Measurements from ENCODE around the gene CCR5.
"Not testable (repeated sequence)": the region's sequence is repeated elsewhere in the genome, so short reads cannot be mapped to it uniquely, and the experiment has no call there.

CCR5 gene

DNA sequence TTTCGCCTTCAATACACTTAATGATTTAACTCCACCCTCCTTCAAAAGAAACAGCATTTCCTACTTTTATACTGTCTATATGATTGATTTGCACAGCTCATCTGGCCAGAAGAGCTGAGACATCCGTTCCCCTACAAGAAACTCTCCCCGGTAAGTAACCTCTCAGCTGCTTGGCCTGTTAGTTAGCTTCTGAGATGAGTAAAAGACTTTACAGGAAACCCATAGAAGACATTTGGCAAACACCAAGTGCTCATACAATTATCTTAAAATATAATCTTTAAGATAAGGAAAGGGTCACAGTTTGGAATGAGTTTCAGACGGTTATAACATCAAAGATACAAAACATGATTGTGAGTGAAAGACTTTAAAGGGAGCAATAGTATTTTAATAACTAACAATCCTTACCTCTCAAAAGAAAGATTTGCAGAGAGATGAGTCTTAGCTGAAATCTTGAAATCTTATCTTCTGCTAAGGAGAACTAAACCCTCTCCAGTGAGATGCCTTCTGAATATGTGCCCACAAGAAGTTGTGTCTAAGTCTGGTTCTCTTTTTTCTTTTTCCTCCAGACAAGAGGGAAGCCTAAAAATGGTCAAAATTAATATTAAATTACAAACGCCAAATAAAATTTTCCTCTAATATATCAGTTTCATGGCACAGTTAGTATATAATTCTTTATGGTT is at the start of gene CCR5:
TSS of gene CCR5 (plus strand) at position 108 of the 680 bp plus-strand sequence. CDS start 1,957 bp downstream, outside the sequence.
- FAIRE-seq (no peak), DNase-seq (ENCODE audit: low spot score) (no peak)

DNA sequence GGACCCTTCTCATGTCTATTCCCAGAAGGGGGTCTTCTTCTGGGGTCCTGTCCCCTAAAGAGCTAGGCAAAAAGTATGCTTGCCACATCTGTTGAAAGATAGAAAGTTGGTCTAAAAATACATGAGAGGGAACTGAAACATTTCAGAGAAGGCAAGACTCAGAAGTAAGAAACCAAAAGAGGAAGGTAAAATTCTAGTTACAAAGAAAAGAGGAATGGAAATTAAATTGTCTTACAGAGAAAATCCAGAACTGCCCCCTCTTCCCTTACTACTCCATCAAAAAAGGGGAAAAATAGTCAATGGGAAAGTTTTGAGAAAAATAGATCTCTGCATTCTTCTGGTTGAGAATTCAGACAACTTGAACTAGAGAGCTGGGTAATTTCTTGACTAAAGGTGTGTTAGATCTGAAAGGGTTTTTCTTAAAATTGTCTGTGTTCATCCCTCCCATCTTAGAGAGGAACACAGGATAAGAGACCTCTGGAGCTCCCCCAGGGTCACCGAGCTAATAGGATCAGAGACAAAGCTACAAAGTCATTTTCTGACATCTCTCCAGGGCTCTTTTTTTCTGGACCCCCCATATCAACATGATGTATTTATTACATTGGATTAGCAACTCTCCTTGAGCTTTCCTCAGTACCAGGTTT is 49.2 kb upstream of the CCR5 start:
- FAIRE-seq (no peak), DNase-seq (ENCODE audit: low spot score) (no peak)

DNA sequence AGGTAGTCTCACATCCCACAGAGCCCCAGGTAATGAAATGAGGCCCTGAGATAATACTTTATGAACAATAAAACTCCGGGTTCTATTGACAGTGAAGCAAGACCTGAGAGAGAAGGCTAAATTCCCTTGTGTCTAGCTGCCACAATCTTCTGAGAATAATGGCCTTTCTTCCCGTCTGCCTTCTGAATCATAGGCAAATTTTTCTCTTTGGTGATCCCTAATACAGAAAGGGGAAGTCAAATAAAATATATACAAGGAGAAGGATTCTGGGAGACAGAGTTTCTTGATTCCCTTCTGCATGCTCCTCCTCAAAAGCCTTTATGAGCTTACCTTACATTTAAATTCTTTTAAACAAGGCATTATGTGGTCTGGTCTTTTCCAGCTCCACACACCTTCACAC is 46.7 kb upstream of the CCR5 start:
- DNase-seq (ENCODE audit: low spot score): no peak
- no peak for FAIRE-seq

DNA sequence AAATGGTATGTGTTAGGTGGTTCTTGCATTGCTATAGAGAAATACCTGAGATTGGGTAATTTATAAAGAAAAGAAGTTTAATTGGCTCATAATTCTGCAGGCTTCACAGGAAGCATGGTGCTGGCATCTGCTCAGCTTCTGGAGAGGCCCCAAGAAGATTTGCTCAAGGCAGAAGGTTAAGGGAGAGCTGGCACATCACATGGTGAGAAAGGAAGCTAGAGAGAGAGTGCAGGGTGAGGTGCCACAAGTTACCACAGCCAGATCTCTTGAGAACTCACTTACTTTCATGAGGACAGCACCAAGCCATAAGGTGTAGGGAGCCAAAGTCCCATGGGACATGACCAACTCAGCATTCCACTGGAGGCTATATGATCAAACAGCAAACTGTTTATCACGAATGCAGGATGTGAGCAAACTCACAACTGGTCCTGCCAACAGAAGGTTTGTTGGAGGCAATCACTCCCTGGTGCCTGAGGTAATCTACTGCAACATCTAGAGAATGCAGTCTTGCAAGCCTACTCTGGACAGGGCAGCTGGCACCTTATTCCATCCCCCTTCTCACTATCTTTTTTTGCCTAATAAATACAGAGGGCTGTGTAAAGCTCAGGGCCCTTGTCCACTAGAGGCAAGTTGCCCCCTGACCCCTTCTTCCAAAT is 45.0 kb upstream of the CCR5 start:
- DNase-seq (ENCODE audit: low spot score): no peak
- FAIRE-seq: no peak

DNA sequence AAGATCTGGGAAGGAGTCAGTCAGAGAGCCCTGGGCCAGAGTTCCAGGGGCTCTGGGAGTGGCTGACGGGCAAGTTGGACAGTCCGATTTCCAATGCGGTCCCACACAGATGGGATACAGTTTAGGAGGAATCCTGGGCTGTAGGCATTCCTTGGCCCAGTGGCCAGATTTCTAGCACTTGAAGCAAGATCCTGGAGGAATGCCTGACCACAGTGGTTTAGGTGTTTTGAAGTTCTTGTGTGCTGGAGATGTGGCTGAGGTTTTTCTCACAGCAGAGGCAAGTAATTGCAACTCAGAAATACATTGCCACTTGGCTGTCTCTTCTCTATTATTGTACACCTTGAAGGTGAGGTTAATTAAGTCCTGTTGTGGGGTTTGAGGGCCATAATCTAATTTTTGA is 40.1 kb upstream of the CCR5 start:
- not testable (repeated sequence) for DNase-seq (ENCODE audit: low spot score)

DNA sequence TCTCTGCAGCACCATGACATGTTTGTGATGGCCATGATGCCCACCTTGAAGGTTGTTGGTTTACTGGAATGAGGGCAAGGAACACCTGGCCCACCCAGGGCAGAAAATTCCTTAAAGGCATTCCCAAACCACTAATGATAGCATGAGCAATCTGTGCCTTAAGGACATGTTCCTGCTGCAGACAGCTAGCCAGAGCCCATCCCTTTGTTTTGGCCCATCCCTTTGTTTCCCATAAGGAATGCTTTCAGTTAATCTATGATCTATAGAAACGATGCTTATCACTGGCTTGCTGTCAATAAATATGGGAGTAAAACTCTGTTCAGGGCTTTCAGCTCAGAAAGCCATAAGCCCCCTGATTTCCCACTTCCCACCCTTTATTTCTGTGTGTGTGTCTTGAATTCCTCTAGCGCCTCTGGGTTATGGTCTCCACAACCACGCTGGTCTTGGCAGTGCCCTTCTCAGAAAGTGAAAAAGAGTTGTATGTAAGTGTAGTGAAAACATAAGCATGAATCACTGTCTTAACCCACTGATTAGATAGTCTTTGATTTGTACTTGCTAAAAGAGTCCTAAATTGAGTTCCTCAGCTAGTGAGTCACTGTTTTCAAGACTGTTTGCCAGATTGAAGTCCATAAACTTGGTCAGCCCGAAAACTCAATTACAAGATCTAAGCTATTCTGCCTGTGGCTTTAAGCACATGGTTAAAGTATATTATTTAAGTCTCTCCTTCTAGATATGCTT is 35.8 kb upstream of the CCR5 start:
- no peak for DNase-seq (ENCODE audit: low spot score)
- no peak for FAIRE-seq

More for the DNA sequence above, 40.1 kb upstream of the CCR5 start:
- not testable (repeated sequence) for FAIRE-seq

DNA sequence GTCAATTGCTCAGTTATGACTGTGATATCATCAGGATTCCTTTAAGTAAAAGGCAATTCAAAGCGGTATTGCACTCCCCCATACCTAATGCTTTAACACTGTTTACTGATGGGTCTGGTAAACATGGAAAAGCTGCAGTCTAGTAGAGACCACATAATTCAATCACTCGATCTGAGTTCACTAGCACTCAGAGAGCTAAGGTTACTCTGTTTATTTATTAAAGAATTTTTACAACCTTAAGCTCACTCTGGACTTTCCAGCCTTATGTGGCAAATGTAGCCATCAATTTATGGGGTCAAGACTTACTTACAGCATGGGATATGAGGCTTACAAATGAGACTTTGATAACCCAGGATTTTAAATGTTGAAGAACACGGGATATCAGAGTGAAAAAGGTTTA is 35.2 kb upstream of the CCR5 start:
- DNase-seq (ENCODE audit: low spot score) (no peak), FAIRE-seq (no peak)

DNA sequence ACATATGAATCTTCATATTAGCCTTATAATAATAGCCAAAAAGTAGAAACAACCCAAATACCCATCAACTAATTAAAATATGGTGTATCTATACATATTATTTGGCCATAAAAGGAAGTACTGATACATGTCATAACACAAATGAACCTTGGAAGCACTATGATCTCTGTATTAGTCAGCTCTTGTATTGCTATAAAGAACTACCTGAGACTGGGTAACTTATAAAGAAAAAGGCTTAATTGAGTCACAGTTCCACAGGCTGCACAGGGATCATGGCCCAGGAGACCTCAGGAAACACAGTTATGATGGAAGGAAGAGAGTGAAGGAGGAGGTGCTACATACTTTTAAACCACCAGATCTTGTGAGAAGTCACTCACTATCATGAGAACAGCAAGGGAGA is 32.8 kb upstream of the CCR5 start:
- FAIRE-seq (no peak), DNase-seq (ENCODE audit: low spot score) (no peak)

DNA sequence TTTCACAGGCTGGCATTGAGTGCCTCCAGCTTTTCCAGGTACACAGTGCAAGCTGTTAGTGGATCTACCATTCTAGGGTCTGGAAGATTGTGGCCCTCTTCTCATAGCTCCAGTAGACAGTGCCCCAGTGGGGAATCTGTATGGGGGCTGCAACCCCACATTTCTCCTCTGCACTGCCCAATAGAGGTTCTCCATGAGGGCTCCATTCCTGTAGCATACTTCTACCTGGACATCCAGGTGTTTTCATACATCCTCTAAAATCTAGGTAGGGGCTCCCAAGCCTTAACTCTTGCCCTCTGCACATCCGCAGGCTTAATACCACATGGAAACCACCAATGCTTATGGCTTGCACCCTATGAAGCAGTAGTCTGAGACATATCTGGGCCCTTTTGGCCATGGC is 31.9 kb upstream of the CCR5 start:
- FAIRE-seq: no peak

DNA sequence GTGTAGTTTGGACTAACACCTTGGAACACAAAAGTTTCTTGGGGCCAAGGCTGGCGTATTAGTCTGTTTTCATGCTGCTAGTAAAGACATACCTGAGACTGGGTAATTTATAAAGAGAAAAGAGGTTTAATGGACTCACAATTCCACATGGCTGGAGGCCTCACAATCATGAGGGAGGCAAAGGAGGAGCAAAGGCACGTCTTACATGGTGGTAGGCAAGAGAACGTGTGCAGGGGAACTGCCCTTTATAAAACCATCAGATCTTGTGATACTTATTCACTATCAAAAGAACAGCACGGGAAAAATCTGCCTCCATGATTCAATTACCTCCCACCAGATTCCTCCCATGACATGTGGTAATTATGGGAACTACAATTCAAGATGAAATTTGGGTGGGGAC is 26.3 kb upstream of the CCR5 start:
- DNase-seq (ENCODE audit: low spot score) (no peak), FAIRE-seq (no peak)

More for the DNA sequence above, 31.9 kb upstream of the CCR5 start:
- no peak for DNase-seq (ENCODE audit: low spot score)

DNA sequence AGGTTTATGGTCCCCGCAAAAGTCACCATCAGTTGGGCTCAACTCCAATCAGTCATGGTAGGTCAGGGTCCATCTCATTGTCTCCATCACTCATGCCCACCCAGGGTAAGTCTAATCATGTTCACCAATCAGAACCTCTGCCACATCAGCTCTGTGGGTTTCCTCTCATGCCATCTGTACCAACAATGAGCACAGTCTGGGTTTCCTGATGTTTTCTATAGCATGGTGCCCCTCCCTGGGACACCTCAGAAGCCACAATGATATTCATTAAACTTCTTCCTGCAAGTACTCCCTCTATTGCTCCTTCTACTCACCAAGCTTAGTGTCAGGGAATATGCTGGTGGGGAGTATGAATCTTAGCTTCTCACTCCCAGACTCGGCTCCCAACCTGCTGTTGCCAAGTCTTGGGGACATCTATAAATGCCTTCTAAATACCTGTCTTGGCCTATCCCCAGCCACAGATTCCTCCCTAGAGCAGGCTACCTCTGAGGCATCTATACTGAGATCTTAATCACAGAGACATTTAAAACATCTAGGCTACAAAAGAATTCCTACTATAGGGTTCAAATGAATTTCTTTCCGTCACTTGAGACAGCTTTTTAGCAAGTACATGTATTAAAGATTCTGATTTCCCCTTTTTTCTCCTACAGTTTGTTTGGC is 21.8 kb upstream of the CCR5 start:
- DNase-seq (ENCODE audit: low spot score) (no peak), FAIRE-seq (no peak)

DNA sequence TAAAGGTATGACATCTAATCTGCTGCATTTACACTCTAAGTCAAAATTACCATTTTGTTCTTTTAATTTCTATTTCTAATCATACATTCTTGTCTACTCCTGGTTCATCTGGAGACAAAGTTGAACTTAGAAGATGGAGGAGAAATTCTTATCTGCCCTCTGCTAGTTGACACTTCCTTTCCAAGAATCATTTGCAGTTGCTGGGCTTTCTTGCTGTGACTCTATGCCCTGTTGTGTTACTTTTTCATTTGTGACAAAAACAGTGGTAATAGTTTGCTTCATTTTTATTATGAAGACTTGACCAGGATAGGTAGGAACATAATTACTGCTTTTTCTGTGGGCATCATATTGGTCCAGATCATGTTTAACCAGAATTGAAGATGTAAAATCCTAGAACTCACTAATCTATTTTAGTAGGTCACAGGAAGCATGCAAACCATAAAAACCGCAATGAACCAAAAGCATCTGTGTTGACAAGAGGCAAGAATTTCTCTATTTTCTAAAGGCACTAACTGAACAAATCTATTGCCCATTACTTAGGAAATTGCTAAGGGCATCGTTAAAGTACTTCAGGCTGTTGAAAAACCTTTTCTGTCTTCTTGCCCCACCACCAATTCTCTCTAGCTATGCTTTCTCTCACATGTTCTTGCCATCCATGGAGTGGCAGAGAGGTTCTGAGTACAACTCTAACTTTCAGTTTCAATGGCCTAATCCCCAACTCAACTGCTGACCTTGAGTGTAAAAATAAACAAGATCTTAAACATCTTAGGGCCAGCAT is 21.1 kb upstream of the CCR5 start:
- no peak for FAIRE-seq
- DNase-seq (ENCODE audit: low spot score): no peak

DNA sequence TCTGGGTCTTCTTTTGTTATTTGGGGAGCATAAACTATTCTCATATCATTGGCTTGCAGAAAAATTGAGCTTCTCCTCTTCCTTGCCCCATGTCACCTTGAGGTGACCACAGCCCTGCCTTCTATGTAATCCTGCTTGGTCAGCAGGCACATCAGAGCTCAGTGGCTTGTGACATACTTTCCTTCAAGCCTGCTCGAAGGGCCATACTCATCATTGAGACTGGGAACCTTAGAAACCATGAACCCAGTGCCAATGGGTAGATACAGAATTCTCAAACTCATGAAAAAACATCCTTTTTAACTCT is 20.5 kb upstream of the CCR5 start:
- DNase-seq (ENCODE audit: low spot score): no peak
- FAIRE-seq: no peak

DNA sequence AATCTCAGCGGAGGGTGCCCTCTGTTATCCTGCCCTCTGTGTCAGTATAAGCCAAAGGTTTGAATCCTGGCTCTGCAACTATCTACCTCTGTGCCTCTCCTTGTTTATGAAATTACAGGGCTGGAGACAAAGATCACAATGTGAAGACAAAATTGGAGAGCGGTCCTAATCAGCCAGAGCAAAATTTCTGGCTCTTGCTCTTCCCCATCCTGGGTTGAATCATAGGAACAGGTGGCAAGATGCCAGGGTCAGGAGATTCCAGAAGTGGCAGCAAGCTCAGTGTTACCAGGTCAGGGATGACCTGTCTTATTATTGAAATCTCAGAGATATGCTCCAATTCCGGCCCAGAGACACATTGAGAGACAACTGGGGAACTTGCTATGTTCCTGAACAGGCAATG is 19.1 kb upstream of the CCR5 start:
- FAIRE-seq (no peak), DNase-seq (ENCODE audit: low spot score) (peak; percentile 43)

DNA sequence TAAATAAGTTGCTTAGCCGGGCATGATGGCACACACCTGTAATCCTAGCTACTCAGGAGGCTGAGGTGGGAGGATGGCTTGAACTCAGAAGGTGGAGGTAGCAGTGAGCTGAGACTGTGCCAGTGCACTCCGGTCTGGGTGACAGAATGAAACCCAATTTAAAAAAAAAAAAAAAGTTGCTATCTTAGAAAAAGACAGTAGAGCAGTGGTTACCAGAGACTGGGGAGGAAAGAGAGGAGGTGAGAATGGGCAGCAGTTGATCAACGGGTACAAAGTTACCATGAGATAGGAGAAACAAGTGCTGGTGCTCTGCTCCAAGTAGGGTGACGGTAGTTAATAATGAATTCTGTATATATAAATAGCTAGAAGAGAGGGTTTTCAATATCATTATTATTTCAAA is 17.7 kb upstream of the CCR5 start:
- no peak for DNase-seq (ENCODE audit: low spot score)
- FAIRE-seq: no peak

DNA sequence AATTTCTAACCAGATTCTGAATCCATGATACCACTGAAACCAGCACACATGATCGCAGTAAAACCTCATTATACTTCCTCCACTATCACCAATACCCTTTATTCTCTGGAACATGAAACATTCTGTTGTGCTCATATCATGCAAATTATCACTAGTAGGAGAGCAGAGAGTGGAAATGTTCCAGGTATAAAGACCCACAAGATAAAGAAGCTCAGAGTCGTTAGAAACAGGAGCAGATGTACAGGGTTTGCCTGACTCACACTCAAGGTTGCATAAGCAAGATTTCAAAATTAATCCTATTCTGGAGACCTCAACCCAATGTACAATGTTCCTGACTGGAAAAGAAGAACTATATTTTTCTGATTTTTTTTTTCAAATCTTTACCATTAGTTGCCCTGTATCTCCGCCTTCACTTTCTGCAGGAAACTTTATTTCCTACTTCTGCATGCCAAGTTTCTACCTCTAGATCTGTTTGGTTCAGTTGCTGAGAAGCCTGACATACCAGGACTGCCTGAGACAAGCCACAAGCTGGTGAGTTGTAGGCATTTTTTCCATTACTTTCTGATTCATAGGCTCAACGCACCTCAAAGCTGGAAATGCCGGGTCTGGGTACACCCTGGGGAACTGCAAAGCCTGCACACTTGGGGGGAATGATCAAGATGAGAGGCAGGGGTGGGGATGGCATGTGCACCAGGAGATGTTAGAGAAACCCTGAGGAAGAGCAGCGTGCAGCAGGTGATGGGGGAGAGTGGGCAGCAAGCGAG is 16.9 kb upstream of the CCR5 start, which contains the start of gene CCR2:
TSS of gene CCR2 (plus strand) at position 465 of the 764 bp plus-strand sequence. CDS start 3,417 bp downstream, outside the sequence.
- DNase-seq (ENCODE audit: low spot score) (peak; percentile 18), FAIRE-seq (no peak)

DNA sequence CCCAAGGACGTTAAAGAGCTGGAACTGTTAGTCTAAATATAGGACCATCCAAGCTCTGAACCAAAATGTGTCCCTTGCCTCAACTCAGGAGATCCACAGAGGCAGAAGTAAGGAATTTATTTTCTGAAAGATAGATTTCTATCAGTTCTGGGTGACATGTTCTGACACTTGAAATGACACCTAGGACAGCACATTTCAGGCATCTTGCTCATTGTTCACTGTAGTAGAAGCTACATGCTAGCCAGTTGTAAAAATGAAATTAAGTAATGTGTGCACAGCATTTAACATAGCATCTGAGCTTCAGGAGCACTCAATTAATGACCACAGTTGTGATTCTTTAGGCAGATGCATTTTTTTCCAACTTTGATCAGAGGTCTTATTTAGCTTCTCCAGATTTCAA is 16.3 kb upstream of the CCR5 start:
- DNase-seq (ENCODE audit: low spot score): no peak
- no peak for FAIRE-seq

DNA sequence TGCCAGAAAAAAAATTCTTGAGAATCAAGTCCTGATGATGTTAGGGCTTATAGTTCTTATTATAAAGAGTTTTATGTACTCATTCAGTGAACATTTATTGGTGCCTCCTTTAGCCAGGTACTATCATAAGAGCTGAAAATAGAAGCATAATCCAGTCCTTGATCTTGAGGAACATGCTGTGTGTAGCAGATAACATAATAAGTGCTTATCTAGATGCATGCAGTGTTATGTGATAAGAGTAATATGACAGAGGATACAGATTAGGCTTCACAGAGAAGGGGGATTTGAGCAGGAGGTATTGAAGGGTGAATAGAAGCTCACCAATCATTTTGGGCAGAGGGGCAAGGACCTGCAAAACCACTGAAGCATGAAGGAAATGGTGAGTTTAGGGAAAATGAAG is 15.8 kb upstream of the CCR5 start:
- no peak for DNase-seq (ENCODE audit: low spot score)
- no peak for FAIRE-seq

DNA sequence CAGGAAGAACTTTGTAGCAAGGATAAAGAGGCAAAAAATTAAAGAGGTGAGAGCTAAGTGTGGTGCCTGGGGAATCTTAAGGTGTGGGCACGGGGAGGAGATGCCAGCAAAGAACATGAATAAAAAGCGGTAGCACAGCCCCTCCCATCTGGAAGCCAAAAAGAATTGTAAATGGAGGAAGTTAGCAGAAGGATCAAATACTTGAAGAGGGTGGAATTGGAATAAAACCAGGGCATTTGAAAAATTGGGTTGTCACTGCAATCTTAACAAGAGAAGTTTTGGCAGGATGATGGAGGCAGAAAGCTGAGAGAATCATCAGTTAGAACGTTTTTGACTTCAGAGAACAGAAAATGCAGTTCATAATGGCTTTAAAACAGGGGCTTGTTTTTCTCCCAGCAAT is 14.5 kb upstream of the CCR5 start:
- DNase-seq (ENCODE audit: low spot score): no peak
- FAIRE-seq: no peak

DNA sequence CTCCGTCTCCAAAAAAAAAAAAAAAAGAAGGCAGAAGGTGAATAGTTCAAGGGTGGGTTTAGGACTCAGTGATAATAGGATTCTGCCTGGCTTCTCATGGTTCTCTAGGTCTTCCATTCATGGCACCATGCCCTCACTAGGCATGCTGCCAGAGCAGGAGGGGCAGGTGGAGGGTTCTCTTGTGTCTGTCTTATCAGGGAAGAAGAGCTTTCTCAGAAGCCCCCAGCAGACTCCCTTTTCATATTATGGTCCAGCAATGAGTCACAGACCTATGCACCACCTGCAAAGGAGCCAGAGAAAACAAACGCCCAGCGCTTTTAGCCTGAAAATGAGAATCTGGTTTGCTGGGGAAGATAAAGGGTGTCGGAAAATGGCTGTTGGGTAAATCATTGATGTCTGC is 13.8 kb upstream of the CCR5 start:
- DNase-seq (ENCODE audit: low spot score) (no peak), FAIRE-seq (no peak)
